Stimulated activated CD8-positive, alpha-beta memory T cell treated with anti-CD3 and anti-CD28 coated beads, Interleukin-15, amount 100 ng/mL, for 48 hours (primary cell): ENCODE results near the gene GARIN1A.

ENCODE experiments used
- DNase-seq, 2 donors: peaks; one replicate each; pipeline ENCODE4 v3.0.0-alpha.2; 2020; ENCODE audit warnings: low read depth in 2 of 2

The GARIN1A gene

DNA sequence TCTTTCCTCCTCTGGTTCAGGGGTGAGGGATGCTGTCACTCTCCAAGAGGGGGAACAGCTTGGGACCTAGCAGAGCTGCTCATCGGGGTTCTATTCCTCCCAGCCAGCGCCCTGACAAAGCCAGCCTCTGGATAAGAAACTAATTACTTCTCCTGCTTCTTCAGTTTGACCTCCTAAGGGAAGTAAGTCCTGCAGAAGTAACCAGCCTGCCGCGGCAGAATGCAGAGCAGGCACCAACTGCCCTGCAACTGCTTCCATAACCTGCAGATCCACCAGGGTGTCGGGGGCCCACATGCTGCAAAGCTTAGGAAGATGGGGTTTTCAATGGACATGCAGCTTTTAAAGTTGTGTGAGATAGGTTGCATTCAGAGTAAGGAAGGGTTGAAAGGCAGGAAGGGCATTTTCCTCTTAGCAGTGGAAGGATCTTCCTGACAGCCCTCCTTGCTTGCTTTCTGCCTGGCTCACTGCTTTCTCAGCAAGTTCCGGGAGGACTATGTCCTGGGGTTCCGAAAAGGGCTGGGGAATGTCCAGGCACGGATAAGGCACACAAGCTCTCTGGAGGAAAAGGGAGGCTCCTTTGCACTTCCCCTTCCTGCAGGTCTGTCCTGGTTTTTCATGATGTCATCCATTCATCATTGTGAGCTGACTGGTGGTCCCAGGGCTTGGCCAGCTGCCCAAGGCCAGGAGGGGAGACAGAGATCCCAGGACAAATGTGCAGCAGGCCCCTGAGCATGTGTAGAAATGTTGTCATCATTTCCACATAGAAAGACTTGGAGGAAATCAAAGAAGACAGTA, 42.8 kb downstream of the GARIN1A start:
- DNase-seq = no peak

DNA sequence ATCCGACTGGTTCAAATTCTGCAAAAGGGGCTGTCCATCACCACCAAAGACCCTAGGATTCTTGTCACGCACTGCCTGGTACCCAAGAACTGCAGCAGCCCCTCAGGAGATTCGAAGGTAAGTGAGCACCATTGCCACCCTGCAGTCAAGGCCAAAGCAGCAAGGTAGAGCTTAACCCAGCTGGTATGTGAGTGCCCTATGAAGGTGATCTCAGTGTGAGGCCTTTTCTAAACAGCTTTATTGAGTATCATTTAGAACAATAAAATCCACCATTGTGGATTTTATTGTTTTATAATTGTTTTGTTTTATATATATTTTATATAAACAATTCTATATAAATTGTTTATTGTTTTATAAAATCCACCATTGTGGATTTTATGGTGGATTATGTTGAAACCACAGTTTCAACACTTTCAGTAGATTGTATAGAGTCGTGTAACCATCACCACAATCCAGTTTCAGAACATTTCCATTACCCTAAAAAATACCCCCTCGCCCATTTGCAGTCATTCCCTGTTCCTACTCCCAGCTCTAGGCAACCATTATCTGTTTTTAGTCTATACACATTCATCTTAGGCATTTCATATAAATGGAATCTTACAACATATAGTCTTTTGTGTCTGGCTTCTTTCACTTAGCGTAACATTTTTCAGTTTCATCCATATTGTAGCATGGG, 47.0 kb downstream of the GARIN1A start:
- DNase-seq = no peak

DNA sequence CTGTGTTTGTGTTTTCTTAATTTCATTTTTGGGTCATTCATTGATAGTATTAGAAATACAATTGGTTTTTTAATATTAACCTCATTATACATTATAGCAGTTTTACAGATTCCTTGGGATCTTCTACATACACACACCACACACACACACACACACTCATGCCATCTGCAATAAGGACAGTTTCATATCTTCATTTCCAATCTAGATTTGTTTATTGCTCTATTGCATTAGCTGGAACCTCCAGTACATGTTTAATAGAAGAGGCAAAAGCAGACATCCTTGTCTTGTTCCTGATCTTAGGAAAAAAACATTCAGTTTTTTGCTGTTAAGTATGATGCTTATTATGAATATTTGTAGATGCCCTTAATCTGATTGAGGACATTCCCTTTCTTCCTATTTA, 49.3 kb downstream of the GARIN1A start:
- no peak for DNase-seq
